NCI-H2196 (cell line): ENCODE data around the gene THSD4.

Experiments
- DNase-seq: peaks from one replicate; lab custom pipeline; 2025; ENCODE audit not compliant: unreplicated experiment; lab: John Stamatoyannopoulos, UW

Gene THSD4

GRCh38 chr15:71811036-71811736 lies 695.9 kb downstream of the THSD4 start:
- DNase-seq = no peak

- DNase-seq = no peak
Measured at GRCh38 chr15:71811752-71812735, 696.8 kb downstream of the THSD4 start.

GRCh38 chr15:71812966-71813722 lies 697.9 kb downstream of the THSD4 start:
- no peak for DNase-seq

- no peak for DNase-seq
Measured at GRCh38 chr15:71813723-71814470, 698.6 kb downstream of the THSD4 start.

- DNase-seq = no peak
Measured at GRCh38 chr15:71815301-71815700, 700.0 kb downstream of the THSD4 start.

- DNase-seq = no peak
Measured at GRCh38 chr15:71817351-71817750, 702.1 kb downstream of the THSD4 start.

GRCh38 chr15:71820127-71820526 lies 704.9 kb downstream of the THSD4 start:
- no peak for DNase-seq

GRCh38 chr15:71821547-71822129 lies 706.4 kb downstream of the THSD4 start:
- no peak for DNase-seq

GRCh38 chr15:71822890-71823630 lies 707.8 kb downstream of the THSD4 start:
- DNase-seq = no peak

- no peak for DNase-seq
Measured at GRCh38 chr15:71823801-71824200, 708.5 kb downstream of the THSD4 start.

- DNase-seq = no peak
Measured at GRCh38 chr15:71825021-71825730, 709.9 kb downstream of the THSD4 start.

GRCh38 chr15:71826196-71826595 lies 710.9 kb downstream of the THSD4 start:
- no peak for DNase-seq

GRCh38 chr15:71830981-71831380 lies 715.7 kb downstream of the THSD4 start:
- no peak for DNase-seq
